ENCODE data around the gene ZNF544. TPM values are rescaled to one million over a fixed set of nuclear protein-coding genes. Genes with fewer than 3 reads are reported as not detected.

The ZNF544 gene
- total RNA-seq, 4 donors from 2014 or later = 19.1 to 53.4 (median 36.0) TPM

DNA sequence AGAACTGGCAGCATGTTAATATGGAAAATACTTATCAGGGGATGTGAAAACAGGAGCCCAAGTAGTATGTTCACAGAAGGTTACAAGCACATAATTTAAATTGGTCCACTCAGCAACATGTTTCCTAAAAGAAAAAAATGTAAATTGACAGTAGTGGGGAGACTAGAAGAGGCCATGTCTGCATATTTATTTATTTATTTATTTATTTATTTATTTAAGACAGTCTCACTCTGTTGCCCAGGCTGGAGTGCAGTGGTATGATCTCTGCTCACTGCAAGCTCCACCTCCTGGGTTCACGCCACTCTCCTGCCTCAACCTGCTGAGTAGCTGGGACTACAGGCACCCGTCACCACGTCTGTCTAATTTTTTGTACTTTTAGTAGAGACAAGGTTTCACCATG lies 36.4 kb downstream of the ZNF544 start:
- TF ChIP-seq, protein P1, sequence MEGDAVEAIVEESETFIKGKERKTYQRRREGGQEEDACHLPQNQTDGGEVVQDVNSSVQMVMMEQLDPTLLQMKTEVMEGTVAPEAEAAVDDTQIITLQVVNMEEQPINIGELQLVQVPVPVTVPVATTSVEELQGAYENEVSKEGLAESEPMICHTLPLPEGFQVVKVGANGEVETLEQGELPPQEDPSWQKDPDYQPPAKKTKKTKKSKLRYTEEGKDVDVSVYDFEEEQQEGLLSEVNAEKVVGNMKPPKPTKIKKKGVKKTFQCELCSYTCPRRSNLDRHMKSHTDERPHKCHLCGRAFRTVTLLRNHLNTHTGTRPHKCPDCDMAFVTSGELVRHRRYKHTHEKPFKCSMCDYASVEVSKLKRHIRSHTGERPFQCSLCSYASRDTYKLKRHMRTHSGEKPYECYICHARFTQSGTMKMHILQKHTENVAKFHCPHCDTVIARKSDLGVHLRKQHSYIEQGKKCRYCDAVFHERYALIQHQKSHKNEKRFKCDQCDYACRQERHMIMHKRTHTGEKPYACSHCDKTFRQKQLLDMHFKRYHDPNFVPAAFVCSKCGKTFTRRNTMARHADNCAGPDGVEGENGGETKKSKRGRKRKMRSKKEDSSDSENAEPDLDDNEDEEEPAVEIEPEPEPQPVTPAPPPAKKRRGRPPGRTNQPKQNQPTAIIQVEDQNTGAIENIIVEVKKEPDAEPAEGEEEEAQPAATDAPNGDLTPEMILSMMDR (IDR thresholded peaks at IDR 0.05) = no peak
- TF ChIP-seq POLR2A (IDR thresholded peaks at IDR 0.05) = no peak
- Histone ChIP-seq H3K27me3 (no peaks in the 10 kb centered on the region), H3K4me3 (no peak overlapping the region), H3K36me3 (peaks cover 0 to 92% (median 15%) of the 10 kb centered on the region in 3 donors), H3K27ac (no peak overlapping the region), H3K9me3 (peaks cover 38 to 100% (median 99%) of the 10 kb centered on the region in 3 donors), H3K4me1 (no peaks in the 10 kb centered on the region)
- 97 to 100% methylated on average over 3 of the region's 3 CpGs for WGBS, 2 donors
- DNase-seq = no peak
- intact Hi-C loops (cut with DNase I) = no loop called here

DNA sequence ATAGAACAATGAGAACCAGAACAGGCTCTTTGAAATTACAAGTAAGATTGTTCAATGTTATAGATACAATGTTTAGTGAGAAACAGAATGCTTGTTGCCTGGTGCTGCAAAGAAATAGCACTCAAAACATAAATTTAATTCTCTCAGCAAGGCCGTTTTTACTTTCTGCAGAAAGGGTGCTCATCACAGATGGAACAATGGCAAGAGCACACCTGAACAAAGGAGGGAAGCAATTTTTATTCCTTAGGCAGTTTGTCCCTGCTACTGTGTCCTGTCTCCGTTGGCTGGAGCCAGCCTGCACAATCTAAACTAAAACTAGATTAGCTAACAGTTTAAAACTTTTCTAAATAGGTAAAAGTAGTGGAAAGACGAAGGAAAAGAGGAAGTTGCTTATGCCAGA lies 39.6 kb downstream of the ZNF544 start:
- WGBS, 2 donors = 83 to 91% methylated on average over 3 of the region's 3 CpGs
- Histone ChIP-seq H3K9me3 (peaks cover 14 to 100% (median 96%) of the 10 kb centered on the region in 3 donors), H3K27ac (no peak overlapping the region), H3K4me1 (no peaks in the 10 kb centered on the region), H3K27me3 (no peaks in the 10 kb centered on the region), H3K36me3 (peaks cover 0 to 92% (median 0%) of the 10 kb centered on the region in 3 donors), H3K4me3 (no peak overlapping the region)
- DNase-seq = no peak
- intact Hi-C loops (cut with DNase I) = no loop called here
- TF ChIP-seq, protein P1 (IDR thresholded peaks at IDR 0.05) = no peak
- no peak for TF ChIP-seq POLR2A (IDR thresholded peaks at IDR 0.05)

DNA sequence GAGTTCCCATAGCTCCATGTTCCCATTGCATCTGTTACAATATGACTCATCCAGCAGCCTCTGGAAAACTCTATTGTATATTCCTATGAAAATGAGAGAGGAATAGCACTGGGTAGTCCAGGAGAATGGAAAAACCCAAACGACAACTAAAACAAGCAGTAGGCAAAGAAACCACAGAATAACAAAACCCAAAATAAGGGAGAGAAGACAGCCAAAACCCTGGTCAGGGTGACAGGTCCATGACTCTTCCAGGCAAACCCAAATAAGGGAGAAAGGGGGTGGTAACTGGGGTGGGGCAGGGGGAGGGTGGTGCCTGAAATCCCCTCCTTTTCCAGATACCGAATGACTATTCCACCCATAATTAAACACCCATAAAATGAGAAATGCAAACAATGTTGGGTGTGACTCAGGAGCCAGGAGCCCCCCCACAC lies 46.1 kb downstream of the ZNF544 start:
- H3K9me3 ChIP-seq = peaks cover 6 to 54% (median 43%) of the 10 kb centered on the region in 3 donors
- H3K27me3 ChIP-seq = no peaks in the 10 kb centered on the region
- H3K27ac ChIP-seq = no peak overlapping the region
- H3K36me3 ChIP-seq = peaks cover 0 to 67% (median 0%) of the 10 kb centered on the region in 3 donors
- TF ChIP-seq, protein P1 (IDR thresholded peaks at IDR 0.05) = no peak
- TF ChIP-seq POLR2A (IDR thresholded peaks at IDR 0.05) = no peak
- no peak overlapping the region for H3K4me3 ChIP-seq
- H3K4me1 ChIP-seq = peaks cover 4 to 19% (median 5%) of the 10 kb centered on the region in 3 donors
- 56 to 80% methylated on average over 2 of the region's 2 CpGs for WGBS, 2 donors
- no peak for DNase-seq
- intact Hi-C loops (cut with DNase I) = no loop called here

DNA sequence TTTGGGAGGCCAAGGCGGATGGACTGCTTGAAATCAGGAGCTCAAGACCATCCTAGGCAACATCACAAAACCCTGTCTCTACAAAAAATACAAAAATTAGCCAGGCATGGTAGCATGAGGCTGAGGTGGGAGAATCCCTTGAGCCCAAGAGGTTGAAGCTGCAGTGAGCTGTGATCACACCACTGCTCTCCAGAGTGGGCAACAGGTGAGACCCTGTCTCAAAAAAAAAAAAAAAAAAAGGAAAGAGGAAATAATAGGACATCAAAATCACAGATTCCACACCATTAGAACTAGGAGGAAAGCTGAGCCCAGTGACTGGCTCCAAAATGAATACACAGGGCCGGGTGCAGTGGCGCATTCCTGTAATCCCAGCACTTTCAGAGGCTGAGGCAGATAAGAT lies 46.9 kb downstream of the ZNF544 start:
- no peak overlapping the region for H3K27ac ChIP-seq
- H3K9me3 ChIP-seq = peaks cover 6 to 47% (median 35%) of the 10 kb centered on the region in 3 donors
- DNase-seq = no peak
- 88 to 91% methylated on average over 3 of the region's 3 CpGs for WGBS, 2 donors
- TF ChIP-seq, protein P1 (IDR thresholded peaks at IDR 0.05) = no peak
- TF ChIP-seq POLR2A (IDR thresholded peaks at IDR 0.05) = no peak
- H3K4me1 ChIP-seq = peaks cover 6 to 27% (median 9%) of the 10 kb centered on the region in 3 donors
- H3K4me3 ChIP-seq = no peak overlapping the region
- H3K36me3 ChIP-seq = peaks cover 0 to 60% (median 0%) of the 10 kb centered on the region in 3 donors
- intact Hi-C loops (cut with DNase I) = no loop called here
- no peaks in the 10 kb centered on the region for H3K27me3 ChIP-seq

DNA sequence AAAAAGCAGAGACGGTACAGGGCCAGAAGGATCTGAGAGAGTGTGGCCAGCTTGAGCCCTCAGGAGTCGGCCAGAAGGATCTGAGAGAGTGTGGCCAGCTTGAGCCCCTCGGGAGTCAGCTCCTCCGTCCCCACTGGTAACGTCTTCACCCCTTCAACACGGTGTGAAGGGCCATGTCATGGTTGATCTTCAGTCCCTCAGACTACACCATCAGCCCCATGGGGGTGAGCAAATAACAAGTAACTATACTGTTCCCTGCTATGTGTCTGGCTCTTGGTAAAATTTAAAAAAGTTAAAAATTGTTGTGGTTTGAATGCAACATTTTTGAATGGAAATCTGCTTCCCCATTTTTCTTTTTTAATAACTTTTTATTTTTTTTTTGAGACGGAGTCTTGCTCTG lies 48.5 kb downstream of the ZNF544 start:
- 94 to 96% methylated on average over 6 to 7 of the region's 7 CpGs for WGBS, 2 donors
- peaks cover 0 to 30% (median 20%) of the 10 kb centered on the region in 3 donors for H3K9me3 ChIP-seq
- H3K4me1 ChIP-seq = peaks cover 6 to 39% (median 9%) of the 10 kb centered on the region in 3 donors
- peaks cover 0 to 43% (median 0%) of the 10 kb centered on the region in 3 donors for H3K36me3 ChIP-seq
- no peak overlapping the region for H3K27ac ChIP-seq
- no peak for DNase-seq
- H3K4me3 ChIP-seq = no peak overlapping the region
- no peak for TF ChIP-seq POLR2A (IDR thresholded peaks at IDR 0.05)
- TF ChIP-seq, protein P1 (IDR thresholded peaks at IDR 0.05) = no peak
- no peaks in the 10 kb centered on the region for H3K27me3 ChIP-seq
- intact Hi-C loops (cut with DNase I) = no loop called here
